ENCODE results near the gene PRKCA.

PRKCA gene

DNA sequence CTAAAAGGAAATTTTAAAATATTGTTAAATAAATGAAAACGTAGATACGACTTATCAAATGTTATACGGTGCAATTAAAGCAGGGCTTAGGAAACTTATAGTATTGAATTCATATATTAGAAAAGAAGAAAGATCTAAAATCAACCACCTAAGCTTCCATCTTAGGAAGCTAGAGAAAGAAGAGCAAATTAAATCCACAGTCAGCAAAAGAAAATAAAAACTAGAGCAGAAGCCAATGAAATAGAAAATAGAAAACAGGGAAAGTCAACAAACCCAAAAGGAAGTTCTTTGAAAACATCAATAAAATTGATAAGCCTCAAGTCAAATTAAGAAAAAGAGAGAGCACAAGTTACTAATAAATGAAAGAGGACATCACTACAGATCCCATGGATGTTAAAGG, 457.9 kb downstream of the PRKCA start:
- no peak for DNase-seq

DNA sequence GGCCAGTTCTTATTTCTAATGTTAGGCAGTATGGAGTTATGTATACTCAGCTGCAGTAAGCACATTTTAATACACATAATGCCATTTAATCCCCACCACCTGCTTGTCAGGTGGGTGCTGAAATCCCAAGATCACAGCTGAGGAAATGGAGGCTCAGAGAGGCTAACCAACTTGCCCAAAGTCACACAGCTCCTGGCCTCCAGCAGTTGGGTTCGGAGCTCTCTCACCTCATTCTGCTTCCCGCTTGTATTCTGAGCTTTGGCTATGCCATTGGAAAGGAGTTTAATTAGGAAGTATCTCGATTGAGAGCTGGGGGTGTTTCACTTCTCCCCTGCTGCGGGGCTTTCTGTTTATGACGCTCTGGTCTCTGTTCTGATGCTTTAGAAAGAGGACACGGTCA, 459.9 kb downstream of the PRKCA start:
- DNase-seq, result no peak

DNA sequence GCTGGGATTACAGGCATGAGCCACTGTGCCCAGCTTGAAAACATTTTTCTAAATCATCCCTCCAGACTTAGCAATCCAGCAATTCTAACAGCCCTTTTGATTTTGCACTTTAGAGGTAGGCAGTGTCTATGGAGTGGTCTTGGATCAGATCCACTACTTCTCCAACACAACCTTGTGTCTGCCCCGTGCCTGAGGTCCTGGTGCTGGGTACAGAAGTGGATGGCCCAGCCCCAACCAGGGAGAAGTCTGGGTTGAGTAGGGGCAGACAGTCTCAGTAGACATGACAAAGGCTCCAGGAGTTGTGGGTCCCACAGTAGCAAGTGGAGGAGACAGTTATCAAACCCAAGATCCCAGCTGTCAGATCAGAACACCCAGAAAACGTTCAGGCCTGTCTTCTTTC, 460.6 kb downstream of the PRKCA start:
- no peak for DNase-seq

DNA sequence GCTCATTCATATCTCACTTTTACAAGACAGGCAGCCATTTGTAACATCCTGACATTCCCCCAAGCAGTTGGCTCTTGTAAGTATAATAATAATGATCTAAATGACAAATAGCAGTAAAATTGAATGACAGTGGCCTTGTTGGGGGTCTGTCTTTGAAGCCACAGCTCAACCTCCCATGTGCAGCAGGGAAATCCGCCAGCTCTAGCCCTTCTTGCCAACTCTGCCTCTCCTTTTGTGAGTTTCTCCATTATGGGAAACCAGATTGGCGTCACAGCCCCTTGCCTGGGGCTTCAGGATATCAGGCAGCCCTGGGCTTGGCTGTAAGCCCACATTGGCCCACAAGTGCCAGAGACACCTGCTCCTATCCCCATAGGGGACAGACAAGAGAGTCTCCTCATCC, 462.1 kb downstream of the PRKCA start:
- DNase-seq, result no peak

DNA sequence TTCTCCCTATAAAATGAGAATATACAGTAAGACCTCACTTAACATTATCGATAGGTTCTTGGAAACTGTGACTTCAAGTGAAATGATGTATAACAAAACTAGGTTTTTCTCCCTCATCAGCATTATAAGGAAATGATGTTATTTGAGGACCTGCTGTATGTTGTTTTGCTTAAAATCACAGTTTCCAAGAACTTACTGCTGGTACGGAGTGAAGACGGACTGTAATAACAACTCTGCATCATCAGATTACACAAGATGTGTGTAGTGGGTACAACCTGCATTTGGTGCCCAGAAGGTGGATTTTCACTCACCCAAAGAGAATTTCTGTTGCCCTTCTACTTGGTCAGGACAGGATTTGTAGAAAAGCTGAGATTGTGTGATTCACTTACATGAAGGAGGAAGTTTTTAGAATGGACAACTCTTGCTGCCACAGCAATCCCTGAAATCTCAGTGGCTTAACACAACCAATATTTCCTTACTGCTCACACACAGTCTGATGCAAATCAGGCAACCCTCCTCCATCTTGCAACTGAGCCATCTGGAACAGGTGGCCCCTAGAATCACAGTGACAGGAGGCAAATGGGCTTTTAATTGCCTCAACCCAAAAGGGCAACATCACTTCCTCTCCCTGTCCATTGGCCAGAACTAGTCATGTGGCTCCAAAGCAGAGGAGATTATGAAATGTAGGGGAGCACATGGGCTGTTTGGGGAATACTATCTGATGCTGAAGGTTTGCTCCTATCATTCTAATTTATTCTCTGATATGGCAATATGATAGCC, 464.9 kb downstream of the PRKCA start:
- no peak for DNase-seq

DNA sequence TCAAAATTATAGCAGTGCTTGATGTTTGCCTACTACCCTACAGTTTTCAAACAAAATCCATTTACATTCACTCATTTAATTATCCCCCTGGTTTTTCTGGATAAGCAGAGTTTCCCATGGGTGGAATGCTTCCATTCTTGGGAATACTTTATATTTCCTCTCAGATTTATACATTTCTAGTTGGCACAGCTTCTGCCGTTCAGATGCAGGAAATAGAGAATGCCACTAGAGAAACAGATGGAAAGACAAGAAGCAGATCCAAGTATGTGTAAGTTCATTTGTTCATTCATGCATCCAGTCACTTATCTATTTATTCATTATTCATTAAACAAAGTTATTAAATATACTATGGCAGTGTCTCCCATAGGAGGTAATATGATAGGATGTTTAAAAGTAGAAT, 467.5 kb downstream of the PRKCA start:
- DNase-seq, result no peak

DNA sequence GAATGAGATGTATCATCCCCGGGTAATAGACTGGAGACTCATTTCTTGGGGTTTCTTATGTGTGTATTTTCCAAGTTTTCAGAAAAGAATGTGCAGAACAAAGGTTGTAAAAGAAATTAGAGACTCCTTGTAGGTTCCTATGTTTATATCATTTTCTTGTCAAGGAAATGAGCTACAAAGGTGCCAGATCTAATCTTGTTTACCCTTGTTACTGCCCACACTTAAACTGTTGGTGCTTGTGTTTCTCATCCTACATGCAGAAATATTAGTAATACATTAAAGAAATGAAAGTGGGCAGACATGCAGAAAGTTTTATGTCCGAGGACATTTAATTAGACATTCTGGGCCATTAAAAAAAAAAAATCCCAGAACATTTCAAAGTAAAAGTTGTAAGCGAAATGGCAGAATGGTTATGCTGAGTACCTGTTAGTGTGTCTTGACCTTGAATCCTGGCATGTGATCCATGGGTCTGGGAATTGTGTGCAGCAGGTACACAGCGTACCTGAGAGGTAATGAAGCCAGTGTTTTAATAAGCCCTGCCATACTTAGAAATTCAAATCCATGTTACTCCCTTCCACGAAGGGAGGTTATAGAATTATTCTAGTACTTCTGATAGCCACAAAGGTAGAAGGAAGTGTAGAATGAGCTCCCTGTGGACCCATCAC, 469.9 kb downstream of the PRKCA start:
- DNase-seq, result no peak

DNA sequence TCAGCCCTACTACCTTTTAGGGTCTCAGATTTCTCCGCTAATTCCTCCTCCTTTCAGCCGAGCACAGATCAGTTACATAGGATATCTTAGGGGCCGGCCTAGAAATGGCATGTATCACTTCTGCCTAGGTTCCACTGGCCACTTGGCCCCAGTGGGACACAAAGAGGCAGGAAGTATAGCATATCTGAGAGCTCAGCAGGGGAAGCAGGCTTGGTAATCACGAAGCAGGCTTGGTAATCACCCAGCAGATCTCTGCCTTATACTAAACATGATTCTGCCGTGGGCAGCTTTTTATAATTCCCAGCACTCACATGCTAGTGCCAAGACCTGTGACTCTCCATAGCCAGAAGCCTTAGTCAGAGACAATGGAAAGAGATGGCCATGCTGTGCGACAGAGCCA, 472.9 kb downstream of the PRKCA start:
- DNase-seq, result no peak

DNA sequence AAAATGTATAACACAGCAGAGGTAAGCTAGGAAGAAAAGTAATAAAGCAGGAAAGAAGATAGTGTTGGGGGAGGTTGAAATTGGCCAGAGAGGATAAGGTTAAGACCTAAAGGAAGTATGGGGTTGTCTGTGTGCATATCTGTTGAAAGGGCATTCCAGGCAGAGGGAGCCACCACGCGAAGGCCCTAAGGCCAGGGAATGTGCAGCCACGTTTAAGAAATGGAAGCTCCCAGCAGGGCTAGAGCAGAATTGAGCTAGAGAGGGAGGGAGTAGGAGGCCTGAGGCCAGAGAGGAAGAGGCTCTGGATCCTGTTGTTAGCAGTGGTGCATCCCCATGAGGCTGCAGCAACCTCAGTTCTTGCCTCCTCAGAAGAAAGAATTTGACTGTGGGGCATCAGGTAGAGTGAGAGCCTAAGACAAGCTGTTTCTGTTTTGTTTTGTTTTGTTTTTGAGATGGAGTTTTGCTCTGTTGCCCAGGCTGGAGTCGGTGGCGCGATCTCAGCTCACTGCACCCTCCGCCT, 473.5 kb downstream of the PRKCA start:
- DNase-seq, result no peak

DNA sequence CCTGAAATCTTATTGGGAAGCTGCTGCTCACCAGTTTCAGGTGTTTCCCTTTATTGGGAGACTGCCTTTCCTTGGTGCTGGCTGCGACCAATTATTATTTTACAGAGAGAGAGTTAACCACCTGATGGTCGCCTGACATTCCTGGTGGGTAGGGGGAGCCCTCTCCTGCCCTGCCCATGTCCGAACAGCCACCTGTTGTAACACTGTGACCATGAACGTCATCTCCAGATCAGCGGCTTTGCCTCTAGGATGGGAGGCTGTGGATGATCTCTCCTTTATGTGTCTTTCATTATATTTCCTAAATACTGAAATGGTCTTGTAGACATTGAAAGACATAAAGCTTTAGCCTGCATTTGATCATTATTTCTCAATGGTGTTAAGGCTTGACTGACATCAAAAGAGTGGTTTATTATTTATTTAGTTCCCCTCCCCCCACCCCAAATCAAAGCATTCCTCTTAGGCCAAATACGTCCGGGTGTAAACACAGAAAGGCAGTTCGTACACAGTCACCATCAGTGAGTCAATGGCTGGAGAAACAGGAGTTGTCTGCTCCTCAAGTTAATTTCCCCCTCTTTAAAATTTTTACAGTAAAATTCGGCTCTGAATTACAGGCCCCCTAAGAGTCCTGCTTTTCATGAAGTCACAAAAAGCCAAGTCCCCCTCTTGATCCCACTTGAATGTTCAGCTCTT, 474.7 kb downstream of the PRKCA start:
- no peak for DNase-seq

DNA sequence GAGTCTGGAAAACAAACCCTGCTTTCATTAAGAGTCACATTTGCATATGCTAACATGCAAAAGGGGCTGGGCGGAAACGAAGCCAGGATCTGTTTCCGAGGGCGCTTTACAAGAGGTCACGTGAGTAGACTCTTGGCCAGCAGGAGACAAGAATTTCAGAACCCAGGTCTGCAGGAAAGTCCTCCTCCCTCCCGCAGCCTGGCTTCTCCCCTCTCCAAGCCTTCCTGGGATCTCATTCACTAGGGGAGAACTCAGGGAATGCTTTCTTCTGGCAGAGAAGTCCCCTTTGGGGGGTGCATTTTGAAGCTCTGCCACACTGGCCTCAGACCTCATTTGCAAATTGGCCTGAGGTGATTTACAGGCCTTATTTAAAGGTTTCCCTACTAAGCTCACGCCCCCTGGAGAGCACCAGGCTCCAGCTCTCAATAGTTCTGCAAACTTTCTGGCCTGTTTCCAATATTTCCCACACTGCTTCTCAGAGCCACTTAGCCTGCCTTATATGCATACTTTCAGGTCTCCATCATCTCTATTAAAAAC, 475.3 kb downstream of the PRKCA start:
- DNase-seq, result peak; percentile 1

DNA sequence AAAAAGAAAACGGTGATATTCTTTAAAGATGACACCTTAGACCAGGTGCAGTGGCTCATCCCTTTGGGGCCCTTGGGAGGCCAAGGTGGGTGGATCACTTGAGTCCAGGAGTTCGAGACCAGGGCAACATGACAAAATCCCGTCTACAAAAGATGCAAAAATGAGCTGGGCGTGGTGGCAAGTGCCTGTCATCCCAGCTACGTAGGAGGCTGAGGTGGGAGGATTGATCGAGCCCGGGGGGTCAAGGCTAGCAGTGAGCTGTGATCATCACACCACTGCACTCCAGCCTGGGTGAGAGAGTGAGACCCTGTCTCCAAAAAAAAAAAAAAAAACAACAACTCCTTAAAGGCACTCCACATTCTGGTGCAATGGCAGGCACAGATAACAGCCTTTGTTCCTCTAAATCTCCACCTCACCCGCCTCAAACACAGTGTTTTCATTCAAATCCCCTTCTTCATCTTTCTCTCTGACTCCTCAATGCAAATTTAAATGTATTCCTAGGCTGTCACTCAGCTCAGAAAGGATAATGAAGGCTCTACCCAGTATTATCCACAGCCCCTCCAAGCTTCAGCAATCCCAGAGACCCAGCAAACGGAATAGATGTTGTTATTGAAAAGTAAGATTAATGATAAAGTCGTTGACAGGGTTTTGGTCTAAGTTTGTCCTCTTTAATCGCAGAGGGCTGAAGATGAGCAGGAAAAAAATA, 476.3 kb downstream of the PRKCA start:
- no peak for DNase-seq

DNA sequence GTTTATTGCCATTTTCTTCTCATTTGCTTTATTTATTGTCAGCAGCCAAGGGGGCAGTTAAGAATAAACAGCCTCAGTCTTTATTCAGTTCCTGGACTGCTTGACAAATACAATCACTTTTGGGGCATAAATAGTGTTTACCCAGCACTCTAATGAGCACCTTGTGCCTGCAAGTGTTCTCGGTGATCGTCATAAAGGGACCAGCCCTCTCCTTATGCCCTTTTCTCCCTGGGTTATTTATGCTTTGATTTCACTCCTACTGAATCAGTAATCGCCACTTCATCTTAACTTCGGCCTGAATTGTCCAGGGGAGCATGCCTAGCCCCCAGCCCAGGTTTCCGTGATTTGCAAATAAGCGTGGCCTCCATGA, 476.8 kb downstream of the PRKCA start:
- no peak for DNase-seq

DNA sequence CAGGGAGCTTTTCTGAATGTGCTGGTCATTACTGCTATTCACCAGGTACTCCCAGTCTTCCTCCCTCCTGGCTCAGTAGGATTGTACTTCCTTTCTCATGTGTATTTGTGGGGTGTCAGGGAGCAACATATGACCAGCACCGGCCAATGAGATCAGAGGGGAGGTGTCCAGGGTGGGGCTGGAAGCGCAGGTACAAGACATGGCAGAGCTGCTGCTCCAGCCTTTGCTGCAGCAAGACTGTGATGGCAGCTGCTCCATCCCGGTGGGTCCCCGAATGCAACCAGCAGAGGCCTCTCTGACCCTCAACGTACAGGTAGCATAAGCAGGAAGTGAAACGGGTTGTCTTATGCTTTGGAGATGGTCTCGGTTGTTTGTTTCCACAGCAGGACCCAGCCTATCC, 478.7 kb downstream of the PRKCA start:
- no peak for DNase-seq

DNA sequence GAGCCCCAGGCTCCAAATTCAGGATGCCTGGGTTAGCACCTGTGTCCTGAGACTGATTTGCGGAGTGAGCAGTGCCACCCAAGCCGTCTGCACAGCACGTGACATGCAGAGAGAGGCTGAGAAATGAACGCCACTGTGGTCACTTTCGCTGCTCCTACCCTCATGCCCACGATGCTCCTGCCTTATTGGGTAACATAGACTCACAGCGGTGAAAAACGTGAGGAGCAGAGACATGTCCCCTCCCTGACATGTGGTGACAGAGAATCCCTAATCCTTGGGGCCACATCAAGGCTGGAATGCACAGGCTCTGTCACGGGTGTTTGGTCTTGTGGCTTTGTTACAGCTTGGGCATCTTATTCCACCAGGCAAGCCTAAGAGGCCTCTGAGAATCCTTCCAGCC, 480.4 kb downstream of the PRKCA start:
- no peak for DNase-seq

DNA sequence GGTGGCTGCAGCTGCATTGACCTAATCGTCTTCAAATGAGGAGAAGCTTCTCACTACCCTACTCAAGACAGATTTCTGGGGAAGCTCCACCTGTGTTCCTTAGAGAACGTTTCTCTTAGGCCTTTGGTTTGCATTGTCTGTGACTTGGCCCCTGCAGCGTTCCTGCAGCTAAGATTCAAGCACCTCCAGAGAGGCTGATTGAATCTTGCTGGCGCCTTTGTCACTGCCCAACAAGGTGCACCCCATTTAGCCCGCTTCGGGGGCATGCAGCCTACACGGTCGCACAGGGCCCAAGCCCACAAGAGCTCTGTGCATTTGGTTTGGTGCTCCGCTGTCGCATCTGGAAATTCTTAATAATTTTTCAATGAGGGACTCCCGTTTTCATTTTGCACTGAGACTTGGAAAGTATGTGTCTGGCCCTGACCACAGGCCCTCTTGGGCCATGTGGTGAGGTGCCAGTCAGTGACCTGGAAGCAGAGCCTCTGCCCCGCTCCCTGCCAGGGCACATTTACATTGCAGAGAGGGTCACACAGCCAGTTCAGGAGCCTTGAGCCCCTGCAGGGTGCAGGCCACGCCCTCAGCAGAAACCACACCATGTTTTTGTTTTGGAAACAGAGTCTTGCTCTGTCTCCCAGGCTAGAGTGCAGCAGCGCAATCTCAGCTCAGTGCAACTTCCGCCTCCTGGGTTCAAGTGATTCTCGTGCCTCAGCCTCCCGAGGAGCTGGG, 481.4 kb downstream of the PRKCA start:
- no peak for DNase-seq

DNA sequence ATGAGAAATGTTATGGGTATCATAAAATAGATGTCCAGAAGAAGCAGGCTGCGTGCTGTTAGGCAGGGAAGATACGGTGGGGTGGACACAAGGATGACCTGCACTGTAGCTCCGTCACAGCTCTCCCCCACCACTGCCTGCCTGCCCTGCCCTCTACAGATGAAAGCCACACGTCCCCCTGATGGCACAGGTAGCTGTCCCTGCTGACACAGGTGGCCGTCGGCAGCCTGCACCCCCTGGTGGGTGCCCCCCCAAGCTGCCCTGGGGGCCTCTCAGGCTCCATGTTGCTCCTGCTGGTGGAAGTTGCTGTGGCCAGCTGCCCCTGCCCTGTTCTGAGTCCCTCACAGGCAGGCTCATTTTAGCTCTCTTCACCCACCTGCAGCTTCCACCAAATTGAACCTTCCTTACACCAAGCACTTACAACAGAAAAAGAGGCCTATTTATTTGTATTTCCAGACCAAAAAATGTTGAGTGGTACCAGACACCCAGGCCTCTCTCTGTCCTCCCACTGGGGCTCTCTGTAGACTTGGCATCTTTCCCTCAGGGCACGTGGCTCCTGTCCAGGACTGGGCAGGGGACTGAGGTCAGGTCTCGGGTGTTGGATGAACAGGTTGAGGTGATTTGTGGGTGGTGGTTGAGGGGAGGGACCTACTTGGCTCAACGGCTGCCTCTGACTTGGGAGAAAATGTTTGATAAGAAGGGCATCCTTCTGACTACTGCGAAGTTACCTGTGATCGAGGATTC, 482.4 kb downstream of the PRKCA start:
- no peak for DNase-seq

DNA sequence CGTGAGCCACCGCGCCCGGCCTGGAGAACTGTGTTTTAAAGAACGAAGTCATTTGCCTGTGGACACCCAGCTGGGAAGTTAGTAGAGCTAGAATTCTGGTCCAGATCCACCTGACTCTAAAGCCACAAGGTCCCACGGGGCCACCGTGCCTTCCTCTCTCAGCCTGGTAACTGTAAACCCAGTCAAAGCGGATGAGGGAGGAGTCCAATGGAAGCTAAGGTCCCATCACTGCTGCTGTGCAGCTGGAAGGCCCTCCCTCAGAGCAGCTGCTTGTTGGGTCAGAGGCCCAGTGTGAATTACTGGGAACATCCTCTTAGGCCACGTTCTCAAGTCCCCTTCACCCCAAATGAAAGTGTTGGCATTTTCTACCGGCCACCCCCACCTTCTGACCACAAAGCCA, 483.7 kb downstream of the PRKCA start:
- DNase-seq, result no peak

DNA sequence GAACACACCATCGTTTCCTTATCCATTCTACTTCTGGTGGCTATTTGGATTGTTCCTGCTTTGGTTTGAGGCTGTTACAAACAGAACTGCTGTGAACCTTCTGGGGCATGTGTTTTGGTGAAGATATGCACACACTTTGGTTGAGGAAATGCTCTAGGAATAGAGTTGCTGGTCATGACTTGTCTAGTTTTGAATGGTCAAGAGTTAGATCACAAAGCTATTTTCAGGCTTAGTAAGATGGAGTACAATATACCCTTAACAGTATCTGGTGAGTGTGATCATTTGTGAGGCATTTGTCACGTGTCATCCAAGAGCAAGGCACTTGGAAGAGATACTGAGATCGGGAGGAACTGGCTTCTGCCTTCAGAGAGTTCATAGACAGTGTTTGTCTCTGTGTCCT, 485.5 kb downstream of the PRKCA start:
- DNase-seq, result no peak

DNA sequence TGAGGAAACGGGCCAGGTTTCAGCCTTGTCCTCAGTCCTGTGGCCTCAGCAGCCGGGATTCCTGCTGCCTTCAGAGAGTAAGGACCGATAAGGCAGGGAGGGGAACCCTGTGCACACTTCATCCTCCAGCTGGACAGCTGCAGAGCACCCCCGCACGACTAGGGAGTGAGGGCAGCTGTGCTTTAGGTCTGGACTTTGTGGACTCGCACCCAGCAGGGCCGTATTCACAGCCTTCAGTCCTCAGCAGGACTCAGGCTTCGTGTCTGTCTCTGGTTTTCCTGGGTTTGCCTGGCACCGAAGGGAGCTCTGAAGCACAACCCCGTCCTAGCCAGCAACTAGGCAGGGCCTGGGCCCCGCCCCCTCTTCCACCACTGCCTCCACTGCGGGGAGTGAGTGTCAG, 486.7 kb downstream of the PRKCA start:
- DNase-seq, result no peak

DNA sequence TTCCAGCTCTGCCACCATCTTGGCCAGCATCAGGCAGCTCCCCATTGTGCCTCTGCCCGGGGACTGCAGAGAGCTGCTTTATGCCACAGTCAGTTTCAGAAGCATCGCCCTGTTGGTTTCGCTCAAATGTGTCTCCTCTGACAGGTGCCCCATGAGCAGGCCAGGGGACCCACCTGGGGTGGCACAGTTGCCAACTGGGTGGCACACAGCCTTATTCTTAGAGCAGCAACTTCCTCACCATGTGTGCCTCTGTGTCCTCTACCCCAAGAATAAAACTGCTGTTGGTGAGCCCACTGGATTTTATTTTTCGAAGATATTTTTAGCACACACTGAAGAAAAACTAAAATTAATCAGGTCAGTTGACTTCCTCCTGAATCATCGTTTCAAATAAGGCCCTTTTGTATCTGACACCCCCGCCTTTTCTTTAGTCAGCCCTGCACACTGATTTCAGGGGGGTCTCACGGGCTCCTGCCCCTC, 487.6 kb downstream of the PRKCA start:
- no peak for DNase-seq

Measured in OCI-M1 (cell line).